Astrocyte (in vitro differentiated cells and primary cell): ENCODE results near the gene FOXK2. TPM values are rescaled to one million over a fixed set of nuclear protein-coding genes. Genes with fewer than 3 reads are reported as not detected.
A peak's percentile ranks its signal among the peaks of the same experiment; 100 is the strongest.

Experiments used
- DNase-seq: peaks from one replicate; pipeline ENCODE4 v3.0.0-alpha.2; 2010; ENCODE audit warnings: low read depth
- FAIRE-seq: peaks from 2 replicates; lab custom pipeline; 2011; peaks lifted over from hg19 to GRCh38; lab: Jason Lieb, UNC
- H2AFZ ChIP-seq: 2 replicates; pipeline ENCODE4 v1.6.0; 2012; ENCODE audit warnings: low read depth, low read length, inconsistent platforms
- H3K27ac ChIP-seq: 2 replicates; pipeline ENCODE4 v1.5.1; 2011; ENCODE audit warnings: low read depth, low read length, inconsistent platforms
- H3K27me3 ChIP-seq: 2 replicates; pipeline ENCODE4 v1.6.0; 2011; ENCODE audit warnings: low read length, inconsistent platforms; ENCODE audit not compliant: insufficient read depth
- H3K36me3 ChIP-seq: 2 replicates; pipeline ENCODE4 v1.5.1; 2011; ENCODE audit warnings: low read length, inconsistent platforms; ENCODE audit not compliant: insufficient read depth
- H3K4me1 ChIP-seq: 2 replicates; pipeline ENCODE4 v1.5.1; 2011; ENCODE audit warnings: low read length, inconsistent platforms; ENCODE audit not compliant: insufficient read depth
- H3K4me2 ChIP-seq: 2 replicates; pipeline ENCODE4 v1.6.0; 2012; ENCODE audit warnings: low read length, inconsistent platforms
- H3K4me3 ChIP-seq: 2 replicates; pipeline ENCODE4 v1.5.1; 2011; ENCODE audit warnings: low read depth, mild to moderate bottlenecking, low read length, inconsistent platforms; ENCODE audit not compliant: insufficient read depth
- H3K79me2 ChIP-seq: 2 replicates; pipeline ENCODE4 v1.6.0; 2012; ENCODE audit warnings: mild to moderate bottlenecking, low read length, inconsistent platforms; ENCODE audit not compliant: insufficient read depth
- H3K9ac ChIP-seq: 2 replicates; pipeline ENCODE4 v1.6.0; 2012; ENCODE audit warnings: mild to moderate bottlenecking, low read length, inconsistent platforms
- H3K9me3 ChIP-seq: 2 replicates; pipeline ENCODE4 v1.5.1; 2012; ENCODE audit warnings: low read depth, mild to moderate bottlenecking, low read length, inconsistent platforms; ENCODE audit not compliant: insufficient read depth
- H4K20me1 ChIP-seq: 2 replicates; pipeline ENCODE4 v1.6.0; 2012; ENCODE audit warnings: low read length, inconsistent platforms; ENCODE audit not compliant: insufficient read depth
- H3K27ac Mint-ChIP-seq: one replicate; pipeline ENCODE4 v1.8.0; 2021; ENCODE audit warnings: mild to moderate bottlenecking, mixed read lengths; ENCODE audit not compliant: unreplicated experiment
- H3K27me3 Mint-ChIP-seq: one replicate; pipeline ENCODE4 v1.8.0; 2021; ENCODE audit warnings: low read depth, mixed read lengths; ENCODE audit not compliant: unreplicated experiment
- H3K36me3 Mint-ChIP-seq: one replicate; pipeline ENCODE4 v1.8.0; 2021; ENCODE audit warnings: low read depth, mixed read lengths; ENCODE audit not compliant: unreplicated experiment
- H3K4me1 Mint-ChIP-seq: one replicate; pipeline ENCODE4 v1.8.0; 2021; ENCODE audit warnings: low read depth, mixed read lengths; ENCODE audit not compliant: unreplicated experiment
- H3K4me3 Mint-ChIP-seq: one replicate; pipeline ENCODE4 v1.8.0; 2021; ENCODE audit warnings: mild to moderate bottlenecking, moderate library complexity, mixed read lengths; ENCODE audit not compliant: unreplicated experiment
- H3K9me3 Mint-ChIP-seq: one replicate; pipeline ENCODE4 v1.8.0; 2021; ENCODE audit warnings: mild to moderate bottlenecking, mixed read lengths; ENCODE audit not compliant: unreplicated experiment
- CTCF ChIP-seq: IDR thresholded peaks from 2 replicates; pipeline ENCODE4 v1.5.1; 2011; ENCODE audit warnings: low read depth, mild to moderate bottlenecking, inconsistent platforms, low read length, moderate library complexity; ENCODE audit not compliant: insufficient read depth
- EZH2 ChIP-seq: IDR thresholded peaks from 2 replicates; pipeline ENCODE4 v1.6.1; 2012; ENCODE audit warnings: mild to moderate bottlenecking, low read length, inconsistent platforms; ENCODE audit not compliant: insufficient read depth
- total RNA-seq: library from RNA; stranded (reverse); gene quantifications from 2 replicates; pipeline ENCODE4 v1.2.1, GENCODE V29; 2021

The FOXK2 gene
- total RNA-seq, 1 donor from 2014 or later: 68.0 TPM

GRCh38 chr17:82493226-82493781 is 26.2 kb upstream of the FOXK2 start:
- no peak for TF ChIP-seq CTCF
- TF ChIP-seq EZH2: no peak
- H3K79me2 ChIP-seq: no peaks in the 10 kb centered on the region
- peak overlapping the region; percentile 43 for H3K9ac ChIP-seq
- no peak overlapping the region for H3K4me3 ChIP-seq
- peak overlapping the region; percentile 41 for H3K27ac ChIP-seq
- DNase-seq (peak; percentile 12), FAIRE-seq (no peak)
- H3K4me2 ChIP-seq: peak overlapping the region; percentile 69
- no peaks in the 10 kb centered on the region for H3K27me3 ChIP-seq
- Mint-ChIP-seq H3K36me3 (peaks cover 8% of the 10 kb centered on the region), H3K27ac (peak overlapping the region; percentile 62), H3K9me3 (no peaks in the 10 kb centered on the region), H3K4me1 (peaks cover 3% of the 10 kb centered on the region), H3K4me3 (no peak overlapping the region), H3K27me3 (peaks cover 3% of the 10 kb centered on the region)
- H2AFZ ChIP-seq: no peak overlapping the region
- H3K4me1 ChIP-seq: peaks cover 16% of the 10 kb centered on the region
- H4K20me1 ChIP-seq: peaks cover 3% of the 10 kb centered on the region
- H3K9me3 ChIP-seq: no peaks in the 10 kb centered on the region
- no peaks in the 10 kb centered on the region for H3K36me3 ChIP-seq

GRCh38 chr17:82494236-82495055 is 25.1 kb upstream of the FOXK2 start:
- Mint-ChIP-seq H3K36me3 (peaks cover 2% of the 10 kb centered on the region), H3K9me3 (no peaks in the 10 kb centered on the region), H3K27ac (peak overlapping the region; percentile 58), H3K4me1 (peaks cover 3% of the 10 kb centered on the region), H3K27me3 (peaks cover 3% of the 10 kb centered on the region), H3K4me3 (peak overlapping the region; percentile 77)
- Histone ChIP-seq H3K27me3 (no peaks in the 10 kb centered on the region), H3K27ac (no peak overlapping the region), H3K36me3 (no peaks in the 10 kb centered on the region), H3K79me2 (no peaks in the 10 kb centered on the region), H3K9ac (no peak overlapping the region), H3K4me3 (no peak overlapping the region), H2AFZ (no peak overlapping the region), H3K4me2 (no peak overlapping the region), H4K20me1 (peaks cover 3% of the 10 kb centered on the region), H3K9me3 (no peaks in the 10 kb centered on the region), H3K4me1 (peaks cover 16% of the 10 kb centered on the region)
- peak; percentile 96 for DNase-seq
- no peak for TF ChIP-seq EZH2
- peak; percentile 98 for TF ChIP-seq CTCF
- FAIRE-seq: peak; percentile 76
